SK-N-SH (cell line): ENCODE data around the gene CCSER1. TPM values are rescaled to one million over a fixed set of nuclear protein-coding genes. Genes with fewer than 3 reads are reported as not detected.

Experiments used
- CTCF ChIA-PET: fragments of 300-600, 350-600 bp; formaldehyde crosslinking; extraction: SDS; loops from one replicate; lab custom pipeline; 2021; lab: Yijun Ruan, JAX
- POLR2A ChIA-PET: fragments of 350-600 bp; sonication (Branson Sonifier 250); formaldehyde crosslinking; extraction: SDS; loops from one replicate; lab custom pipeline; 2020; ENCODE audit warnings: antibody characterized with exemption, inconsistent platforms; lab: Yijun Ruan, JAX
- DNase-seq: peaks from one replicate; pipeline ENCODE4 v3.0.0; 2012
- H2AFZ ChIP-seq: fragments of 200-600 bp; sonication (generic); 2 replicates; pipeline ENCODE4 v1.8.1; 2016; ENCODE audit warnings: antibody characterized with exemption, mild to moderate bottlenecking, low read depth
- H3F3A ChIP-seq: fragments of 200-600 bp; sonication (generic); replicated peaks from 2 replicates; pipeline ENCODE3; 2016; ENCODE audit warnings: antibody characterized with exemption, mild to moderate bottlenecking; ENCODE audit not compliant: insufficient read depth
- H3K27ac ChIP-seq, 2 experiments: fragments of 200-500 bp in 1 of 2; fragments of 200-600 bp in 1 of 2; sonication (Bioruptor generic) in 1 of 2; sonication (generic), shearing (Covaris generic) in 1 of 2; 2 replicates each; pipeline versions ENCODE4 v1.5.1 to v1.6.1; 2014 to 2016; ENCODE audit warnings: low read depth in 2 of 2, inconsistent platforms in 1 of 2, low read length in 1 of 2, mild to moderate bottlenecking in 1 of 2, mixed read lengths in 1 of 2
- H3K27me3 ChIP-seq: fragments of 200-600 bp; sonication (generic), shearing (Covaris generic); 2 replicates; pipeline ENCODE4 v1.6.1; 2016; ENCODE audit warnings: mixed run types; ENCODE audit not compliant: insufficient read depth
- H3K36me3 ChIP-seq, 2 experiments: fragments of 200-500 bp in 1 of 2; fragments of 200-600 bp in 1 of 2; sonication (Bioruptor generic) in 1 of 2; sonication (generic) in 1 of 2; replicated peaks in 1 of 2; 2 replicates each; pipeline versions ENCODE3 to v1.5.1; 2014 to 2016; ENCODE audit warnings: low read length in 1 of 2, mild to moderate bottlenecking in 1 of 2; ENCODE audit not compliant: insufficient read depth in 2 of 2, control insufficient read depth in 1 of 2
- H3K4me1 ChIP-seq, 2 experiments: fragments of 200-500 bp in 1 of 2; fragments of 200-600 bp in 1 of 2; sonication (Bioruptor generic) in 1 of 2; sonication (generic), shearing (Covaris generic) in 1 of 2; 2 replicates each; pipeline versions ENCODE4 v1.5.1 to v1.6.1; 2014 to 2016; ENCODE audit warnings: low read depth in 1 of 2, low read length in 1 of 2, mixed run types in 1 of 2; ENCODE audit not compliant: insufficient read depth in 2 of 2, control insufficient read depth in 1 of 2
- H3K4me2 ChIP-seq: fragments of 200-600 bp; sonication (generic), shearing (Covaris generic); 2 replicates; pipeline ENCODE4 v1.6.1; 2017; ENCODE audit warnings: mixed run types
- H3K4me3 ChIP-seq, 2 experiments: fragments of 200-500 bp in 1 of 2; fragments of 200-600 bp in 1 of 2; sonication (Bioruptor generic) in 1 of 2; sonication (generic), shearing (Covaris generic) in 1 of 2; 2 replicates each; pipeline versions ENCODE4 v1.5.1 to v1.8.1; 2014 to 2016; ENCODE audit warnings: low read depth in 2 of 2, inconsistent platforms in 1 of 2, low read length in 1 of 2, mild to moderate bottlenecking in 1 of 2, mixed read lengths in 1 of 2, moderate library complexity in 1 of 2
- H3K79me2 ChIP-seq: fragments of 200-600 bp; sonication (generic); 2 replicates; pipeline ENCODE4 v1.8.1; 2017; ENCODE audit warnings: mild to moderate bottlenecking; ENCODE audit not compliant: insufficient read depth
- H3K9ac ChIP-seq: fragments of 200-600 bp; sonication (generic); 2 replicates; pipeline ENCODE4 v1.6.1; 2017; ENCODE audit warnings: mixed run types
- H3K9me2 ChIP-seq: fragments of 200-600 bp; sonication (generic); 2 replicates; pipeline ENCODE4 v1.6.1; 2017; ENCODE audit warnings: mixed run types
- H3K9me3 ChIP-seq: fragments of 200-600 bp; sonication (generic); 2 replicates; pipeline ENCODE4 v1.6.1; 2017; ENCODE audit warnings: mixed run types, mild to moderate bottlenecking, moderate library complexity
- H4K20me1 ChIP-seq: fragments of 200-600 bp; sonication (generic); 2 replicates; pipeline ENCODE4 v1.6.1; 2017; ENCODE audit warnings: mild to moderate bottlenecking, mixed run types; ENCODE audit not compliant: insufficient read depth
- EZH2phosphoT487 ChIP-seq: fragments of 200-600 bp; sonication (generic); IDR thresholded peaks from 2 replicates; pipeline ENCODE4 v1.6.1; 2017; ENCODE audit warnings: low read depth, mixed run types, mild to moderate bottlenecking, antibody characterized with exemption, moderate library complexity, borderline replicate concordance
- FOXJ3 ChIP-seq: sonication (generic); formaldehyde crosslinking; IDR thresholded peaks from 2 replicates; pipeline ENCODE4 v1.5.1; 2020; ENCODE audit warnings: mild to moderate bottlenecking, missing genetic modification reagents
- FOXM1 ChIP-seq: IDR thresholded peaks from 2 replicates; pipeline ENCODE4 v1.4.0; 2012; ENCODE audit warnings: low read depth, mild to moderate bottlenecking
- GABPA ChIP-seq: IDR thresholded peaks from 2 replicates; pipeline ENCODE4 v1.4.0; 2012; ENCODE audit warnings: low read depth, mild to moderate bottlenecking
- NFIC ChIP-seq: IDR thresholded peaks from 2 replicates; pipeline ENCODE4 v1.4.0; 2012; ENCODE audit warnings: borderline replicate concordance
- POLR2AphosphoS5 ChIP-seq: IDR thresholded peaks from 2 replicates; pipeline ENCODE4 v1.6.1; 2012; ENCODE audit warnings: low read depth, low read length
- RCOR1 ChIP-seq: fragments of 150-350 bp; IDR thresholded peaks from 2 replicates; pipeline ENCODE4 v1.6.1; 2017; ENCODE audit warnings: antibody characterized with exemption, low read length
- RFX5 ChIP-seq: IDR thresholded peaks from 2 replicates; pipeline ENCODE4 v1.6.1; 2012; ENCODE audit warnings: mild to moderate bottlenecking, improper control_type of control experiment, low read length
- SIN3A ChIP-seq: IDR thresholded peaks from 2 replicates; pipeline ENCODE4 v1.6.1; 2012; ENCODE audit warnings: low read depth, mild to moderate bottlenecking, low read length, moderate library complexity, borderline replicate concordance
- SMC3 ChIP-seq: IDR thresholded peaks from 2 replicates; pipeline ENCODE4 v1.6.1; 2012; ENCODE audit warnings: low read depth, low read length, improper control_type of control experiment
- TCF12 ChIP-seq: IDR thresholded peaks from 2 replicates; pipeline ENCODE4 v1.4.0; 2012
- TEAD4 ChIP-seq: IDR thresholded peaks from 2 replicates; pipeline ENCODE4 v1.4.0; 2012; ENCODE audit warnings: mild to moderate bottlenecking, borderline replicate concordance; ENCODE audit not compliant: insufficient read depth
- YY1 ChIP-seq: IDR thresholded peaks from 2 replicates; pipeline ENCODE4 v1.4.0; 2012; ENCODE audit warnings: low read depth, mild to moderate bottlenecking
- WGBS: methylation state at CpG from one replicate; pipeline ENCODE4 v1.1.6; 2017; ENCODE audit warnings: low lambda C conversion rate; 5-methylcytosine and 5-hydroxymethylcytosine counted together
- polyA plus RNA-seq, 3 experiments: library from polyadenylated mRNA; depleted of rRNA; stranded (reverse); fragments of >200 nt; gene quantifications; 2 replicates each; pipeline ENCODE4 v1.2.3, GENCODE V29; 2012
- TF ChIP-seq, protein P1 (sequence below): IDR thresholded peaks from 2 replicates; pipeline ENCODE4 v1.4.0; 2012; ENCODE audit warnings: low read depth, borderline replicate concordance

CCSER1 gene
- polyA plus RNA-seq, 1 of the 3 experiments (the other 2 are of a cell fraction), result 0.05 TPM

- TF ChIP-seq, protein P1, sequence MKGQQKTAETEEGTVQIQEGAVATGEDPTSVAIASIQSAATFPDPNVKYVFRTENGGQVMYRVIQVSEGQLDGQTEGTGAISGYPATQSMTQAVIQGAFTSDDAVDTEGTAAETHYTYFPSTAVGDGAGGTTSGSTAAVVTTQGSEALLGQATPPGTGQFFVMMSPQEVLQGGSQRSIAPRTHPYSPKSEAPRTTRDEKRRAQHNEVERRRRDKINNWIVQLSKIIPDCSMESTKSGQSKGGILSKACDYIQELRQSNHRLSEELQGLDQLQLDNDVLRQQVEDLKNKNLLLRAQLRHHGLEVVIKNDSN, result no peak
Measured at GRCh38 chr4:91065117-91065516, 937.9 kb downstream of the CCSER1 start (continued).

GRCh38 chr4:91070736-91071135 lies 943.5 kb downstream of the CCSER1 start:
- POLR2A ChIA-PET, result no interaction called here
- Histone ChIP-seq H4K20me1 (no peaks in the 10 kb centered on the region), H3K27me3 (no peaks in the 10 kb centered on the region), H3K9me3 (no peaks in the 10 kb centered on the region)
- WGBS, result 90% methylated on average over 3 of the region's 3 CpGs
- CTCF ChIA-PET, result no interaction called here
- TF ChIP-seq SIN3A, result no peak
- no peak for TF ChIP-seq RCOR1
- TF ChIP-seq TEAD4, result no peak
- no peak for TF ChIP-seq FOXJ3
- no peak for TF ChIP-seq NFIC
- TF ChIP-seq RFX5, result no peak
- TF ChIP-seq EZH2phosphoT487, result no peak
- no peak for TF ChIP-seq TCF12
- TF ChIP-seq SMC3, result no peak
- TF ChIP-seq YY1, result no peak
- no peak for TF ChIP-seq POLR2AphosphoS5
- TF ChIP-seq, all 33 proteins: peak for 0
- no peak overlapping the region for H3K4me2 ChIP-seq
- no peak overlapping the region for H3K4me3 ChIP-seq
- H3K36me3 ChIP-seq, result no peaks in the 10 kb centered on the region
- H3K79me2 ChIP-seq, result no peaks in the 10 kb centered on the region
- no peak overlapping the region for H2AFZ ChIP-seq
- no peak overlapping the region for H3K9ac ChIP-seq
- no peaks in the 10 kb centered on the region for H3F3A ChIP-seq
- no peaks in the 10 kb centered on the region for H3K9me2 ChIP-seq
- DNase-seq, result no peak
- no peaks in the 10 kb centered on the region; a peak in 1 of 4 replicates for H3K4me1 ChIP-seq
- H3K27ac ChIP-seq, result no peak overlapping the region

DNA sequence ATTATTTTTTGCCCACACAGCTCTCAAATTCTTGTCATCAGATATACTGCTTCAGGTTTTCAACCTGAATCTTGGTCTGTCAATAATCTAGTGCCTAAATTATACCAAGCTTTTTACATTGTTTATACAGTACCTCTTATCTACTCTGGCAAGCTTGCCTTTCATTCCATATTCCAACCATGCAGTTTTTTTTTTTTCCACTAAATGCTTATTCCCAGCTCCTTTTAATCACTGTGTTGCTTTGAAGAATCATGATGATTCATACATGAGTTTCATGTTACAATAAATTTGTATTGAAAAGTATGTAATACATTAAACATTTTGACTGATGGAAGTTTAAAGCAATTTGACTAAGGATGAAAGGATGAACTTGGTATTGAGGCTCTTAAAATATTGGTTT lies 949.0 kb downstream of the CCSER1 start:
- CTCF ChIA-PET, result interaction anchor here (0.7 kb wide), 1 partner anchor 24 kb away, joined by 3 read pairs; no protein-coding TSS in a partner anchor
- TF ChIP-seq FOXM1 (no peak), GABPA (no peak), SIN3A (no peak), FOXJ3 (no peak), YY1 (no peak)

More for the DNA sequence above, 949.0 kb downstream of the CCSER1 start:
- no peak for DNase-seq
- Histone ChIP-seq H3K27me3 (no peaks in the 10 kb centered on the region), H3K36me3 (no peaks in the 10 kb centered on the region), H3K79me2 (no peaks in the 10 kb centered on the region), H3K4me1 (no peaks in the 10 kb centered on the region), H2AFZ (no peak overlapping the region), H3K9ac (no peak overlapping the region), H3F3A (no peaks in the 10 kb centered on the region), H3K27ac (no peak overlapping the region), H4K20me1 (no peaks in the 10 kb centered on the region), H3K9me2 (no peaks in the 10 kb centered on the region), H3K4me3 (no peak overlapping the region), H3K4me2 (no peak overlapping the region), H3K9me3 (no peaks in the 10 kb centered on the region)
- POLR2A ChIA-PET, result no interaction called here
